Renal pelvis (tissue), 4 donors: Measurements from ENCODE around the gene NDOR1. TPM values are rescaled to one million over a fixed set of nuclear protein-coding genes. Genes with fewer than 3 reads are reported as not detected.

ENCODE experiments used
- DNase-seq: peaks from one replicate; pipeline ENCODE4 v3.0.0-alpha.2; 2013
- polyA plus RNA-seq, 3 donors: library from polyadenylated mRNA; unstranded; fragments of 120-200 nt; gene quantifications; one replicate each; pipeline ENCODE4 v1.2.1, GENCODE V29; 2013; ENCODE audit not compliant: insufficient read length in 3 of 3

NDOR1 gene
- polyA plus RNA-seq, 3 donors, result 13.3 to 18.9 (median 17.2) TPM

DNA sequence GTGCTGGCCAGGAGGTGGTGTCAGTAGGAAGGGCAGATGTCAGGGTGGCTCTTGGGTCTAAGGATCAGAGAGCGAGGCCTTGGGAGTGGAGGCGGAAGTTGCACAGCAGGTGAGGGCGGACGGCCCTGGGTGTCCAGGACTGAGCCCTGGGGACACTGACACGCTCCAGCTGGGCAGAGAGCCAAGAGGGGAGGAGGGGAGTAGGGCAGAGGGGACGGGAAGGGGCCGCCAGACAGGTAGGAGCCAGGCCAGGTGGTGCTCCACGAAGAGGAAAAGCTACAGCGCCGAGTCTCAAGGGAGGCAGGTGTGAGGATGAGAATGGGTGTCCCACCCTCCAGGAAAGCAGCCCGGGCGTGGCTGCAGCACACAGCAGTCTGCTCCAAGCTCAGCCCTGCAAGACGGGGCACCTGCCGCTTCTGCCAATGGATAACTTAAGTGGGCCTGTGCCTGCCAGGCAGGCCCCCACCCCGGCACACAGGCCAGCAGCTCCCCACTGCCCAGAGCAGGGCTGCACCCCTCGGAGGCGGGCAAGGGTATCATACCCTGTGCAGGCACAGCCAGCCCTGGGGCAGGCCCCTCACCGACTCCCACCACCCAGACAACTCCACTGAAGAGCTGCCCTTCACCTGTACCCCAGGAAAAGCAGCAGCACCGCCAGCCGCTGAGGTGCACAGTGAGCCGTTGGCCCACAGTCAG lies 9.8 kb upstream of the NDOR1 start:
- no peak for DNase-seq

DNA sequence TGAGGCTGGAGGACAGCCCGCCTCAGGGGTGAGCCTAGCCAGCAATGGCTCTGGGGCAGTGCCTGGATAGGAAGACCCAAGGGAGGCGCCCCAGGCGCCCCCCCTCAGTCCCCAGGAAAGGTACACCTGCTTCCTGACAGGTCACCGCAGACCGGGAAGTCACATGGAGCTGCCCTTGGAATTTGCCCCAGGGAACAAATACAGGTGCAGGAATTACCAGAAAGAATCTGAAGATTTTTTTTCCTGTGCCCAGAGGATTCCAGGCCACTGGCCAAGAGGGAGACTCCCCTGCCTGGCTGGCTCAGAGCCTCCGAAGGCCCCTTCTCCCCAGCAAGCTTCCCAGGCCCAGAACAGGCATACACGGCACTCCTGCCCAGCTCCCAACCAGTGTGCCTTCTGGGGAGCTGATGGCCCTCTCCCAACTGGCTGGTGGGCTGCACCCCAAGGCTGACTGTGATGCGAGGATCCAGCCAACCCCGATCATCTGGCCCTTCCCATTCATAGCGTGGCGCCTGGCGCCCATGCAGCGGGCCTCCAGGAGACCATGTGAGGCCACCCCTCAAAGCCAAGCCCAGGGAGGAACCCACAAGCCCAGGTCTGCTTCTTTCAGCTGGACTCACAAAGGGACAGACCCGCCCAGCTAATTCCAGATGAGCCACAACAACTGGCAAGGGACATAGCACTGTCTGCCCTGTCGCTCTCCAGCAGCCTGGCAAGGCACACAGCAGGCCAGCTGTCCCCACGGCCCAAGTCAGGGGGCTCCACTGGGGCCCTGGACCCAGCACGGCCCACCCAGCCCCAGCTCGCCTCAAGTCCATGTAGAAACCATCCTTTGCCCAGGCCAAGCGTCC lies 7.2 kb upstream of the NDOR1 start:
- no peak for DNase-seq

DNA sequence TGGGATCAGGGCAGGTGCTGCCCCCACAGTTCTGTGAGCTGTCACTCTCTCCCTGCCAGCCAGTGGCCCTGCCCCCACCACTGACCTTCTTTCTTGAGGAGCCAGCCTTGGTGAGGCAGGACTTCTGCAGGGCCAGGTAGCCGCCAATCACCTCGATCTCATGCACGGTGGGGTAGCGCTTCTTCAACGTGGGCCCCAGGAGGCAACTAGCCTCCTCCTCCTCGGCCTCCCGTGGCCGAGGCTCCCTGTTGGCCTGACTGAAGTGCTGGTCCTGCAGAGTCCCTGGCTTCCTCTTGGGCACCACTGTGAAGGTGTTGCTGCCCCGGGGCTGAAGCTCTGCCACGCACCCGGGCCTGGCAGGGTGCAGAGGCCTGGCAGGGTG lies 6.6 kb upstream of the NDOR1 start:
- DNase-seq, result no peak

DNA sequence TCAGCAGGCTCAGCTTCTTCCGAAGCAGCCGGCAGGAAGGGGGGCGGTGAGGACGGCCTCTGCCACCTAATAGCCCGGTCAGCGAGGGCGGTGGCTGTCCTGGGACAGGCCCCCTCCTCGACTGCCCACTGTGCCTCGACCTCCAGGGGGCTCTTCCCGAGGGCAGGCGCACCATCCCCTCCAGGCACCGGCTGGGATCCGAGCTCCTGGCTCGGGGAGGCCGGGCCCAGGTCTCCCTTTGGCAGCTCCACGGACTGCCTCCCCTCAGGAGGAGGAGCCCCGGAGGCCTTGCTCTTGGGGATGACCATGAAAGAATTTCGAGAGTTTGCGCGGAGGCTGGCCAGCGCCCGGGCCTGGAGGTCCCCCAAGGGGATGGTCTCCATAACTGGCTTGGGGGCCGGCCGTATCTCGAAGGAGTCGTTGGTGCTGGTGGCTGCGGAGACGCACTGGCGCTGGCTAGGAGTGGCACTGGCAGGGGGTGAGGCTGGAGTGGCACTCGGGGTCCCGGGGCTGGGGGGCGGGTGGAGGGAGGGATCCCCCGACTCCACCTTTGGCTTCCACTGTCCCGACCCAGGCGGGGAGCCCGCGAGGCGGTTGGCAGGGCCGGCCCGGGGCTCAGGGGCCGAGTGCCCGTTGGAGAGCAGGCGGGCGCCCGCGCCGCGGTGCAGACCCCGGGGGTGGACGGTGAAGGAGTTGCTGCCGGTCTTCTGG lies 5.9 kb upstream of the NDOR1 start:
- no peak for DNase-seq

DNA sequence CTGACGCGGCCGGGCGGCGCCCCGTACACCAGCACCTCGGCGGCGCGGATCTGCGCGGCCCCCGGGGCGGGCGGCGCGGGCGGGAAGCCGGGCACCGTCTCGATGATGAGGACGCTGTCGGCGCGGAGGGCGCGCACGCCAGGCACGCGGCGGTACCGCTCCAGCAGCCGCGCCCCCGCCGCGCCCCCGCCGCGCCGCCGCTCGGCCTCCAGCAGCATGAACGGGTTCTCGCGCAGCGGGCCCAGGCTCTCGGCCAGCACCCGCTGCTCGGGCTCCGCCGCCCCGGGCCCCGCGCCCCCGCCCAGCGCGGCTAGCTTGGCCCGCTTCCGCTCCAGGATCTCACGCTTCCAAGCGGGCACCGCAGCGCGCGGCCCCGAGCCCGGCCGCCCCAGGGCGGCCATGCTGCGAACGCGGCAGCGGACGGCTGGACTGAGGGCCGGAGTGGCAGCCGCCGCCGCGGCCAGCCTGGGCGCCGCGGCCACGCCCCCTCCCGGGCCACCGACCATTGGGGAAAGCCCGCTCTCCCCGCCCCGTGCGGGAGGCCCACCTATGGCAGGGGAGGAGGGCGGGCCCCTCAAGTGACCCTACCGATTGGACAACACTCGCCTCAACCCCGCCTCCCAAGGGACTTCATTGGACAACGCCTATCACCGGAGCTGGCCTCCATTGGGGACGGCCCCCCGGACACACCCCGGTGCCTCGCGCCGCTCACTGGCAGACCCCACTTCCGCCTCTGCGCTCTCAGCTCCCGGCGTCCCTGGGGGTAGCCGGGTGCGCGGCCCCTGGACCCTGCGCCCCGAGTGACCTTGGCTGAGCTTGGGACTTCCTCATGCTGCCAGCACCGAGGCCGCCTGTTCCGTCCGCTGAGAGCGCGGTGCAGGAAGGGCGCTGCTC lies 4.9 kb upstream of the NDOR1 start, which contains the start of gene TPRN:
Gene TPRN, minus strand, starts transcription at position 431 of the 894 bp plus-strand sequence. Its CDS starts 30 bp downstream, at position 401.
- DNase-seq, result peak; percentile 99

DNA sequence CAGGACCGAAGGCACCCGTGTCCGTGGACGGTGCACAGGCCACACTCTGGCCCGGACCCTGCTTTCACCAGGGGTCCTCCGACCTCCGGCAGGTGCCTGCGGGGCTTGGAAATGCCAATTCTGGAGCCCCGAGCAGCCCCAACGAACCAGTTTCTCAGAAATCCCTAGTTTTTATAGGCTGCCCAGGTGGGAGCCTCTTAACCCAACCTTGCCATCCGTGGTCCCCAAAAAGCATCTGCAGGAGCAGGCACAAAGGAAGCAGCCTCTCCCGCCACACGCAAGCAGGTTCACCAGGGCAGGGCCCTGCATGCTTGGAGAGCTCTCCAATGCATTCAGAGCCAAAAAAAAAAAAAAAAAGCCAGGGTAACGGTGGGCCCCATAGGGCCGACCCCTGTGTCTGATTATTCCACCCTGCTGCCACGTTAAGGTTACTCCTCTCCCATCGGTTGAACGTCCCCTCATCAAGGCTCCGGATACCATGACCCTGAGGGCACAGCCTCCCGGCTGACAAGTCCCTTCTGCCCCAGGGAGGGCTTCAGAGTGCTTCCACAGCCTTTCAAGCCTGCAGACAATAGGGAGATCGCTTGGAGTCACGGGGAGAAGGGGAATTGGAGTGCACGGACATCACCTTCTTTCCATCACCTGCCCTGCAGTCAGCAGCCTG lies 4.2 kb upstream of the NDOR1 start:
- DNase-seq, result no peak

DNA sequence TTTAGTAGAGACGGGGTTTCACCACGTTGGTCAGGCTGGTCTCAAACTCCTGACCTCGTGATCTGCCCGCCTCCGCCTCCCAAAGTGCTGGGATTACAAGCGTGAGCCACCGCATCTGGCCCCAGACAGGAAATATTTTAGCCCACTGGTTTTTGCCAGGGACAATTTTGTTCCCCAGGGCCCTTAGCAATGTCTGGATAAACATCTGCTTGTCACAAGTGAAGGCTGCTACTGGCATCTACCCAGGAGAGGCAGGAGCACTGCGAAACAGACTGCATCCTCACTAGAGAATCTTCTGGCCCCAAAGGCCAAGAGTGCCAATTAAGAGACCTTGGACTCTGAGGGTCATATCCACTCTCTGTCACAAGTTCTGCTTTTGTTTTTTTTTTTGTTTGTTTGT lies 2.5 kb upstream of the NDOR1 start:
- DNase-seq, result no peak

DNA sequence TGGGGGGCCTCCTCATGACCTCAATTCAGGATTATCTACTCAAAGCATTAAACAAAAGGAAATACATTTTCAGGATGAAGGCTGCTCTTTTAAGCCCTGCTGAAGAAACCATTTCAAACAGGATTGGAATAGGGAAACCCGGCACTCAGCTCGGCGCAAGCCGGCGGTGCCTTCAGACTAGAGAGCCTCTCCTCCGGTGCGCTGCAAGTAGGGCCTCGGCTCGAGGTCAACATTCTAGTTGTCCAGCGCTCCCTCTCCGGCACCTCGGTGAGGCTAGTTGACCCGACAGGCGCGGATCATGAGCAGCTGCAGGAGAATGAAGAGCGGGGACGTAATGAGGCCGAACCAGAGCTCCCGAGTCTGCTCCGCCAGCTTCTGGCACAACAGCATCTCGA lies 772 bp upstream of the NDOR1 start:
- no peak for DNase-seq

DNA sequence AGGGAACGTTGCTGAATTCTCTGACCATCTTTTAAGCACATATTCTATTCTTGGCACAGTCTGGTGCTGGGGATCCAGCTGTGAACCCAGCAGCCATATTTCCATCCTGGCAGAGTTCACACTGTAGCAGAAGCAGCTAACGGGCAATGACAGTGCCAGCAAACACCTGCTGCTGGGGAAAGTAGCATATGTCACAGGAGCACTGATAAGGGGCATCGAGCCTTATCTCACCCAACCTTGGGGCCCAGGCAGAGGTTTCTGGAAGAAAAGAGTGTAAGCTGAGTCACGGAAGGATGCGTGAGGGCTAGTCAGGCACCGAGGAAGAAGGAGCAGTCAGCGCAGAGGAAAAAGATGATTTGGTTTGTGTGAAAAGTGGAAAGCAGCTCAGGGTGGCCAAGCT lies 1.1 kb downstream of the NDOR1 start:
- no peak for DNase-seq

DNA sequence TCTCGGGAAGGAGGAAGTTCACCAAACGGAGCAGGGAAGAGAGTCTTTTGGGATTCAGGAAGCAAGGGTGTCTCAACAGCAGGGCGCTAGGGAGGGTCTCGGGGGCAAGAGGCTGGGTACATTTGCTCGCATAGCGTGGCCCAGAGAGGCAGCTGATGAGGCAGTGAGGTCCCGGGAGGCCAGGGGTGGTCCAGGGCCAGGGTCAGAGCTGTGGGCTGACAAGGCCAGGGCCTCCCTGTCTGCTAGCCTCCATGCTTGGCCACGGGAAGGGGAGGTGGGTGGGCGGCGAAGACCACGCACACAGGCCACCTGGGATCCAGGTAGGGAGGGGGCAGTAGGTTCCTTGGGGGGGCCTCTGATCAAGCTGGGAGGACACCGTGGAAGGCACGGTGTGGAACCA lies 6.0 kb downstream of the NDOR1 start:
- DNase-seq, result no peak

DNA sequence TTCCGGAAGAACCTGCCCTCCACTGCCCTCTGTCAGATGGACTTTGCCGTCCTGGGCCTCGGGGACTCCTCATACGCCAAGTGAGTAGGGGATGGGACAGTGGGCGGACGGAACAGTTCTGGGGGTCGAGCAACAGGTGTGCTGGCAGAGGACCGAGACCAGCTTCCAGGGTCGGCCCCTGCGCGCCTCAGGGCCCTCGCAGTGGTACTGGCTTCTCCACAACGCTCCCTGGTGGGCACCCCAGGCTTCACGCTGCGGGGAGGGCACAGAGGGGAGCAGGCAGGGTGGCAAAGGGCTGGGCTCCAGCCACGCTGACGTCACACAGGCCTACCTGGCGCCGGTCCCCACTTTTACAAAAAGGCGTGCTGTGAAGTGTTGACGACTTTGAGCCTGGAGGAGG lies 7.0 kb downstream of the NDOR1 start:
- no peak for DNase-seq

DNA sequence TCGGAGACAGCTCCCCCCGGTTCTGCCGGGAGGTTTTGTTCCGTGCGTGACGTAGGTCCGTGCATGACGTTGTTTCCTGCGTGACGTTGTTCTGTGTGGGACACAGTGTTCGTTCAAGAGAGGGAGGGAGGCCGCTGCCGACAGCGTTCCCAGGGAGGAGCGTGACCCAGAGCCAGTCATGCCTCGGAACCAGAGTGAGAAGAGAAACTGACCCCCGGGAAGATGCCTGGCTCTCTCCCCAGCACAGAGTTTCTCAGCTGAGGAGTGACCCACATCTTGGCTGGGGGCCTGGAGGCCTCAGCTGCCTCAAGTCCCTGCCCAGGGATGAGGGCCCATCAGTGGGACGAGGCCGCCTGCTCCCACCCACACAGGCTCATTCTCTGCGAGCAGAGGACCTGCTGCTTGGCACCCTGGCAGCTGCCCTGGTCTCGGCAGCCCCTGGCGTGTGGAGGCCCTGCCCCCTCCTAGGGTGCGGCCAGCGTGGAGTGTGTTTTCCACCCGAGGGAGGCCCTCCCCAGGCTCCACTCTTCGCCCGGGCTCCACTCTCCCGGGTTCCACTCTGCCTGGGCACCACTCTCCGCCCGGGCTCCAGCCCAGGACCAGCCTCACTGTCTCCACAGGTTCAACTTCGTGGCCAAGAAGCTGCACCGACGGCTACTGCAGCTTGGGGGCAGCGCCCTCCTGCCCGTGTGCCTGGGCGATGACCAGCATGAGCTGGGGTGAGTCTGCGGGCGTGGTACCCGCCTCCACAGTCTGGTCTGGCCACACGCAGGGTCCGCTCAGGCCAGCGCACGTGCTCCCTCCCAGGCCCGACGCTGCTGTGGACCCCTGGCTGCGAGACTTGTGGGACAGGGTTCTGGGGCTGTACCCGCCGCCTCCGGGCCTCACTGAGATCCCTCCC lies 7.9 kb downstream of the NDOR1 start:
- DNase-seq, result no peak

DNA sequence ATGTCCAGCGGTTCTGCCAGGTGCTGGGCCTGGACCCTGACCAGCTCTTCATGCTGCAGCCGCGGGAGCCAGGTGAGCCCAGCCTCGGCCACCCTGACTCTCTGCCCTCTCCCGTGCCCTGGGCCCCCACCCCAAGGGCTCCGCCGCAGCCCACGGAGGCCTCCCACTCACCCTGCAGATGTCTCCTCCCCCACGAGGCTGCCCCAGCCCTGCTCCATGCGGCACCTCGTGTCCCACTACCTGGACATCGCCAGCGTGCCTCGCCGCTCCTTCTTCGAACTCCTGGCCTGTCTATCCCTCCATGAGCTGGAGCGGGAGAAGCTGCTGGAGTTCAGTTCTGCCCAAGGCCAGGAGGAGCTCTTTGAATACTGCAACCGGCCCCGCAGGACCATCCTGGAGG lies 9.1 kb downstream of the NDOR1 start:
- no peak for DNase-seq

DNA sequence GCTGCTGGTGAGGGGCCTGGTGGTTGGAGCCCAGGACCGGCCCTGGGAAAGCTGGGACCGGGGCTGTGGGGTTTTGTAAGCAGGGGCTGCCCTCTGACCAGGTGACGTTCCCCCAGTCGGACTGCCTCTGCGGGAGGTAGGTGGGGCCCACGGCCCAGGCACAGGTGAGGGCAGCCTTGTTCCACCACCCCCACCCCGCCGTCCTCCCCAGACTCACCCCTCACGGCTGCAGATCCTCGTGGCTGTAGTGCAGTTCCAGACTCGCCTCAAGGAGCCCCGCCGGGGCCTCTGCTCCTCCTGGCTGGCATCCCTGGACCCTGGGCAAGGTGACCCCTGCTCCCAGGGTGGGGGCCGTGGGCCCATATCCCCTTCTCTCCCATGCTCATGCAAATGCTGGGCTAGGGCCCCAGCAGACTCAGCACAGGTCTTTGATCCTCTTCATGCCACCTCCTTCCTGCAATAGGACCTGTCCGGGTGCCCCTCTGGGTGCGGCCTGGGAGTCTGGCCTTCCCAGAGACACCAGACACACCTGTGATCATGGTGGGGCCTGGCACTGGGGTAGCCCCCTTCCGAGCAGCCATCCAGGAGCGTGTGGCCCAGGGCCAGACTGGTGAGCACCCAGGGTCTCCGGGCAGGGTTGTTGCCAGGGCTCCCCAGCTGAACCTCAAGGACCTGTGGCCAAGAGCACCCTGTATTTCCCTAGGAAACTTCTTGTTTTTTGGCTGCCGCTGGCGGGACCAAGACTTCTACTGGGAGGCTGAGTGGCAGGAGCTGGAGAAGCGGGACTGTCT lies 9.9 kb downstream of the NDOR1 start:
- no peak for DNase-seq

DNA sequence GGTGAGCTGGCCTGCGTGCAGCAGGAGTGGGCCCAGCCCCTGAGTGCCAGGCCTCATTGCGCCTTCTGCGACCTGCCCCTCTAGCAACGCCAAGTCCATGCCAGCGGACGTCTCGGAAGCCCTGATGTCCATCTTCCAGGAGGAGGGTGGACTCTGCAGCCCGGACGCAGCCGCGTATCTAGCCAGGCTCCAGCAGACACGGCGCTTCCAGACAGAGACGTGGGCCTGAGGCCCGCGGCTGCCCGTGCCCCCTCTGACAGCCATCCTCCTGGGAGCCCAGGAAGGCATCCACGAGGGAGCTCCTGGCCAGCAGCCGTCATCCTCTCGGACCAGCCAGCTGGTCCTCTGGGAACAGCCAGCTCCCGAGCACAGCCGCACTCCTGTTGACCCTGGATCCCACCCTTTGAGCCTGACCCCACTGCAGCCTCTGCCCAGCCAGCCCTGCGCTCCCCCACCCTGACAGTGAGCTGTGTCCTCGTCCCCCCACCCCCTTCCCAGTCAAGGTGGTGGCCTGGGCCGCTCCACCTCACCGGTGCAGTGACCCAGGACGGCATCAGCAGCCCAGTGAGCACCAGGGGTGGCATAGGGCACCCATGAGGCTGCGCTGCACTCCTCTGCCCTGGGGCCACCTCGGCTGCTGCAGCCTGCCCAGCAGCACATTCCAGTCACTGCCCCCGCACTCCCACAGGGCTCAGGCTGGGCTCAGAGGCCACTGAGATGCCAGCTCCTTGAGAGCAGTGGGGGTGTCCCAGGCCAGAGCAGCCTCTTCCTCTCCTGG lies 10.9 kb downstream of the NDOR1 start:
- no peak for DNase-seq

DNA sequence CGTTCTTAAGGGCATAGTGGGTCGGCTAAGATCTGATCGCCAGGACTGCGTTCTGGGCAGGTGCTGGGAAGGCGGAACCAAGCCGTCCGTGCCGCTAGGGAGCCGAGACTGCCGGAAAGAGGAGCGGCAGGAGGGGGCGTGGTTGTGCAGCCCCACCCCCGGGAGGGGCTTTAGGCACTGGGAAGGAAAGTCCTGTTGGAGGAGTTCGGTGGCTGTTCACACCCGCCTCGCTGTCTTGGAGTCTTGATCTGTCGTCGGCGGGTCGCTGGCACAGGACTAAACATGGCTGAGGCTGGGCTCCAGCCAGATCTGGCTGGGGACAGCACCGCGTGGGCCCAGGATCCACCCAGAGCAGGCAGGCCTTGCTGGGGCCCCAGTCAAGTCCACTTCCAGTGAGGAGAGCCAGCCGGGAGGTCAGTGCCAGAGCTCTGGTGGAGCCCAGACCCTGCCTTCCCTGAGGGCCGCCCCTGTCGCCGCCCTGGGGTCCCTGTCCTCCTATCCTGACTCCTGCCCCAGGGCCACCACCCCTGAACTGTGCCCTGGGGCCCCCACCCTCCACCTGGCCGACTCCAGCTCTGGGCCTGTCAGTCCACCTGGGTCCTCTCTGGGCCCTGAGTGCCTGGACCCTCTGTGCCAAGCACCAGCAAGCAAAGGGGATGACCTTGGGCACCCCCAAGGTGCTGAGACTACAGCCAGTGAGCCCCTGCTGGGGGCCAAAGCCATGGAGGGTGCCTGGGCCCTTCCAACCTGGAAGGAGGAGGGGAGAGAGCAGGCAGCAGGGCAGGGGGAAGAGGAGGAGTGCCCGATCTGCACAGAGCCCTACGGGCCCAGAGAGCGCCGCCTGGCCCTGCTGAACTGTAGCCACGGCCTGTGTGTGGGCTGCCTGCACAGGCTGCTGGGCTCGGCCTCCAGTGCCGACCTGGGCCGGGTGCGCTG lies 12.0 kb downstream of the NDOR1 start:
- DNase-seq, result no peak

DNA sequence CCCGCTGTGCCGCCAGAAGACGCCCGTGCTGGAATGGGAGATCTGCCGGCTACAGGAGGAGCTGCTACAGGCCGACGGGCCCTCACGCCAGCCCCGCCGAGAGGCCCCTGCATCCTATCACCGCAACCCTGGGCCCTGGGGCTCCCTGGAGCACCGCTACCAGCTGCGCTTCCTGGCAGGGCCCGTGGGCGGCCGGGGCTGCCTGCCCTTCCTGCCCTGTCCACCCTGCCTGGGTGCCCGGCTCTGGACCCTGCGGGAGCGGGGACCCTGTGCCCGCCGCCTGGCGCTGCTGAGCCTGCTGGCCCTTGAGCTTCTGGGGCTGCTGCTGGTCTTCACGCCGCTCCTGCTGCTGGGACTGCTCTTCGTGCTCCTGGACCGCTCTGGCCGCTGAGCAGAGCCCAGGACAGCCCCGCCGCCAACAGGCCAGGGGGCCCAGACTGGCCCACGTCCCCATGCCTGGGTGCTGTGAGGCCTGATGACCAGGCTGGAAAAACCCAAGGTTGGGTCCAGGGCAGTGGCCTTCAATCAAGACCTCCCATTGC lies 12.8 kb downstream of the NDOR1 start:
- no peak for DNase-seq
